ENCODE data around the gene TGM6. TPM values are rescaled to one million over a fixed set of nuclear protein-coding genes. Genes with fewer than 3 reads are reported as not detected.

Gene TGM6
- polyA plus RNA-seq, 1 donor from 2014 or later, result not detected

DNA sequence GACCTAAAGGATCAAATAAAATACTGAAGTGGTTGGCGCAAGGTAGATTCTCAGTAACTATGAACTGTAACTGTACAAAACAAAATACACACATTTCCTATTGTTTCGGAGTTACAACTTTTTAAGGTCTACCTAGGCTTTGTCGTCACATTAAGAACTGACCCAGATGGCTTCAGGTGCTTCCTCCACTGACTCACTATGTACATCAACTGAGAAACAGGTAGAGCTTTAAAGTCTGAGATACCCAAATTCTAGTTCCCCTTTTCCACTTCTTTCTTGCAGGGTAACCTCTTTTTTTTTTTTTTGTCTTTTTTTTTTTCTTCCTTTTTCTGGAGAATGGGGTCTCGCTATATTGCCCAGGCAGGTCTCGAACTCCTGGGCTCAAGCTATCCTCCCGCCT lies 84.4 kb downstream of the TGM6 start:
- Histone ChIP-seq H3K27ac (ENCODE audit: low read length) (no peak overlapping the region), H3K4me2 (ENCODE audit: low read length) (no peak overlapping the region), H3K27me3 (ENCODE audit: insufficient read depth, low read depth, low read length) (no peaks in the 10 kb centered on the region), H3K79me2 (replicated peaks; ENCODE audit: insufficient read depth, low read length) (peaks cover 29% of the 10 kb centered on the region), H3F3A (ENCODE audit: insufficient read depth, low read length, poor library complexity, severe bottlenecking) (no peaks in the 10 kb centered on the region), H3K4me3 (ENCODE audit: low read length) (no peak overlapping the region), H2AFZ (ENCODE audit: low read depth, low read length) (no peak overlapping the region), H3K9ac (ENCODE audit: low read length) (no peak overlapping the region), H4K20me1 (ENCODE audit: insufficient read depth) (no peaks in the 10 kb centered on the region), H3K36me3 (ENCODE audit: insufficient read depth, low read length) (peaks cover 17% of the 10 kb centered on the region), H3K9me2 (ENCODE audit: insufficient read depth, low read length) (no peaks in the 10 kb centered on the region), H3K9me3 (ENCODE audit: low read length) (no peaks in the 10 kb centered on the region)
- TF ChIP-seq, protein P1, sequence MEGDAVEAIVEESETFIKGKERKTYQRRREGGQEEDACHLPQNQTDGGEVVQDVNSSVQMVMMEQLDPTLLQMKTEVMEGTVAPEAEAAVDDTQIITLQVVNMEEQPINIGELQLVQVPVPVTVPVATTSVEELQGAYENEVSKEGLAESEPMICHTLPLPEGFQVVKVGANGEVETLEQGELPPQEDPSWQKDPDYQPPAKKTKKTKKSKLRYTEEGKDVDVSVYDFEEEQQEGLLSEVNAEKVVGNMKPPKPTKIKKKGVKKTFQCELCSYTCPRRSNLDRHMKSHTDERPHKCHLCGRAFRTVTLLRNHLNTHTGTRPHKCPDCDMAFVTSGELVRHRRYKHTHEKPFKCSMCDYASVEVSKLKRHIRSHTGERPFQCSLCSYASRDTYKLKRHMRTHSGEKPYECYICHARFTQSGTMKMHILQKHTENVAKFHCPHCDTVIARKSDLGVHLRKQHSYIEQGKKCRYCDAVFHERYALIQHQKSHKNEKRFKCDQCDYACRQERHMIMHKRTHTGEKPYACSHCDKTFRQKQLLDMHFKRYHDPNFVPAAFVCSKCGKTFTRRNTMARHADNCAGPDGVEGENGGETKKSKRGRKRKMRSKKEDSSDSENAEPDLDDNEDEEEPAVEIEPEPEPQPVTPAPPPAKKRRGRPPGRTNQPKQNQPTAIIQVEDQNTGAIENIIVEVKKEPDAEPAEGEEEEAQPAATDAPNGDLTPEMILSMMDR (IDR thresholded peaks at IDR 0.05; ENCODE audit: poor library complexity, severe bottlenecking), result no peak
- TF ChIP-seq SMC3 (conservative IDR thresholded peaks at IDR 0.05; ENCODE audit: poor library complexity) (no peak), TAF1 (IDR thresholded peaks at IDR 0.05; ENCODE audit: low read depth) (no peak), MXI1 (conservative IDR thresholded peaks at IDR 0.05; ENCODE audit: poor library complexity, severe bottlenecking) (no peak), EP300 (conservative IDR thresholded peaks at IDR 0.05; ENCODE audit: poor library complexity, severe bottlenecking) (no peak), EZH2 (IDR thresholded peaks at IDR 0.05; ENCODE audit: borderline replicate concordance, insufficient read depth, low read length, poor library complexity, severe bottlenecking) (no peak), POLR2AphosphoS5 (IDR thresholded peaks at IDR 0.05) (no peak), RAD21 (conservative IDR thresholded peaks at IDR 0.05) (no peak)
- TF ChIP-seq, protein P2, sequence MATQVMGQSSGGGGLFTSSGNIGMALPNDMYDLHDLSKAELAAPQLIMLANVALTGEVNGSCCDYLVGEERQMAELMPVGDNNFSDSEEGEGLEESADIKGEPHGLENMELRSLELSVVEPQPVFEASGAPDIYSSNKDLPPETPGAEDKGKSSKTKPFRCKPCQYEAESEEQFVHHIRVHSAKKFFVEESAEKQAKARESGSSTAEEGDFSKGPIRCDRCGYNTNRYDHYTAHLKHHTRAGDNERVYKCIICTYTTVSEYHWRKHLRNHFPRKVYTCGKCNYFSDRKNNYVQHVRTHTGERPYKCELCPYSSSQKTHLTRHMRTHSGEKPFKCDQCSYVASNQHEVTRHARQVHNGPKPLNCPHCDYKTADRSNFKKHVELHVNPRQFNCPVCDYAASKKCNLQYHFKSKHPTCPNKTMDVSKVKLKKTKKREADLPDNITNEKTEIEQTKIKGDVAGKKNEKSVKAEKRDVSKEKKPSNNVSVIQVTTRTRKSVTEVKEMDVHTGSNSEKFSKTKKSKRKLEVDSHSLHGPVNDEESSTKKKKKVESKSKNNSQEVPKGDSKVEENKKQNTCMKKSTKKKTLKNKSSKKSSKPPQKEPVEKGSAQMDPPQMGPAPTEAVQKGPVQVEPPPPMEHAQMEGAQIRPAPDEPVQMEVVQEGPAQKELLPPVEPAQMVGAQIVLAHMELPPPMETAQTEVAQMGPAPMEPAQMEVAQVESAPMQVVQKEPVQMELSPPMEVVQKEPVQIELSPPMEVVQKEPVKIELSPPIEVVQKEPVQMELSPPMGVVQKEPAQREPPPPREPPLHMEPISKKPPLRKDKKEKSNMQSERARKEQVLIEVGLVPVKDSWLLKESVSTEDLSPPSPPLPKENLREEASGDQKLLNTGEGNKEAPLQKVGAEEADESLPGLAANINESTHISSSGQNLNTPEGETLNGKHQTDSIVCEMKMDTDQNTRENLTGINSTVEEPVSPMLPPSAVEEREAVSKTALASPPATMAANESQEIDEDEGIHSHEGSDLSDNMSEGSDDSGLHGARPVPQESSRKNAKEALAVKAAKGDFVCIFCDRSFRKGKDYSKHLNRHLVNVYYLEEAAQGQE (IDR thresholded peaks at IDR 0.05; ENCODE audit: borderline replicate concordance), result no peak

DNA sequence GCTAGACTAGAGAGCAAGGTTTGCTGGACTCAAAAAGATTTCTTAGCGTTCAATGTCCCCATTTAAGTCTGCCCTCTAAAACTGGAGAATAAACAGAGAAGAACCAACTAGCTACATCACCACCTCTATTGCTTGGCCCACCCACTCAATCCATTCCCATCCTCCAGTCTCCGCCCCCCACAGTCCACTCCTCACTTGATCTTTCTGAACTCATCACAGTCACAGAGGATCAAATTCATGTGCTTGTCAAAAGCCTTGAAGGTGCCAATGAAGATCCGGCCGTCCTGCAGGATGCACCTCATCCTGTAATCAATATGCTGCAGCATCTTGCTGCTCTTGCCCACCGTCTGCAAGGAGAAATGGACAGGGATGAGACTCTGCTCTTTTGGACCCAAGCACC lies 86.7 kb downstream of the TGM6 start:
- Histone ChIP-seq H3K9me3 (ENCODE audit: low read length) (no peaks in the 10 kb centered on the region), H3K4me2 (ENCODE audit: low read length) (no peak overlapping the region), H3K79me2 (replicated peaks; ENCODE audit: insufficient read depth, low read length) (peaks cover 32% of the 10 kb centered on the region), H3K27ac (ENCODE audit: low read length) (no peak overlapping the region), H3K9ac (ENCODE audit: low read length) (no peak overlapping the region), H3F3A (ENCODE audit: insufficient read depth, low read length, poor library complexity, severe bottlenecking) (no peaks in the 10 kb centered on the region), H4K20me1 (ENCODE audit: insufficient read depth) (no peaks in the 10 kb centered on the region), H3K4me3 (ENCODE audit: low read length) (no peak overlapping the region), H3K36me3 (ENCODE audit: insufficient read depth, low read length) (peaks cover 13% of the 10 kb centered on the region), H3K9me2 (ENCODE audit: insufficient read depth, low read length) (no peaks in the 10 kb centered on the region), H3K27me3 (ENCODE audit: insufficient read depth, low read depth, low read length) (no peaks in the 10 kb centered on the region), H2AFZ (ENCODE audit: low read depth, low read length) (no peak overlapping the region)
- TF ChIP-seq EZH2 (IDR thresholded peaks at IDR 0.05; ENCODE audit: borderline replicate concordance, insufficient read depth, low read length, poor library complexity, severe bottlenecking) (no peak), SMC3 (conservative IDR thresholded peaks at IDR 0.05; ENCODE audit: poor library complexity) (no peak), MXI1 (conservative IDR thresholded peaks at IDR 0.05; ENCODE audit: poor library complexity, severe bottlenecking) (no peak), RAD21 (conservative IDR thresholded peaks at IDR 0.05) (no peak), EP300 (conservative IDR thresholded peaks at IDR 0.05; ENCODE audit: poor library complexity, severe bottlenecking) (no peak), POLR2AphosphoS5 (IDR thresholded peaks at IDR 0.05) (no peak)
- TF ChIP-seq, protein P1 (IDR thresholded peaks at IDR 0.05; ENCODE audit: poor library complexity, severe bottlenecking), result no peak
- TF ChIP-seq, protein P2 (IDR thresholded peaks at IDR 0.05; ENCODE audit: borderline replicate concordance), result no peak
